Measurements from ENCODE around the gene KIF12. TPM values are rescaled to one million over a fixed set of nuclear protein-coding genes. Genes with fewer than 3 reads are reported as not detected.

KIF12 gene
- total and polyA plus RNA-seq, 2 of the 8 experiments (the other 6 are each of a cell fraction or from before 2014, with no cell fraction given): 2.9 to 3.9 TPM

- Histone ChIP-seq H3K4me2 (ENCODE audit: insufficient read depth in 1 of 2, low read depth in 2 of 2, low read length in 2 of 2) (peak overlapping the region; percentile 74 to 95; a peak in 2 of 4 replicates), H2BK5ac (ENCODE audit: low read depth, low read length) (no peak overlapping the region), H3K79me2 (ENCODE audit: control insufficient read depth in 1 of 2, insufficient read depth in 2 of 2, low read length in 2 of 2) (no peaks in the 10 kb centered on the region), H3K14ac (ENCODE audit: insufficient read length) (no peak overlapping the region), H2BK20ac (ENCODE audit: low read length) (no peak overlapping the region), H2AK5ac (ENCODE audit: low read depth, low read length) (no peak overlapping the region), H3K23ac (ENCODE audit: insufficient read length) (no peak overlapping the region), H3K4me1 (replicated peaks in 1 of 4; ENCODE audit: control insufficient read depth in 3 of 4, insufficient read depth in 4 of 4, low read length in 3 of 4) (peaks cover 0 to 16% (median 10%) of the 10 kb centered on the region in 4 experiments; a peak in 6 of 7 replicates), H3K18ac (ENCODE audit: extremely low read depth, low read length) (no peak overlapping the region), H3K36me3 (ENCODE audit: control insufficient read depth in 2 of 4, insufficient read depth in 4 of 4, low read length in 3 of 4) (no peaks in the 10 kb centered on the region), H4K20me1 (replicated peaks in 1 of 2; ENCODE audit: control insufficient read depth in 1 of 2, insufficient read depth in 2 of 2, low read length in 2 of 2) (no peaks in the 10 kb centered on the region), H3K27me3 (replicated peaks in 1 of 4; ENCODE audit: control insufficient read depth in 3 of 4, extremely low read depth in 1 of 4, insufficient read depth in 3 of 4, low read length in 3 of 4) (peaks cover 2 to 27% (median 19%) of the 10 kb centered on the region in 4 experiments), H3K4me3 (ENCODE audit: extremely low read depth in 1 of 4, insufficient read depth in 2 of 4, low read depth in 3 of 4, low read length in 4 of 4) (peak overlapping the region in 1 of 4 experiments; percentile 84; a peak in 1 of 8 replicates), H3K79me1 (ENCODE audit: low read depth, low read length) (no peaks in the 10 kb centered on the region), H3K23me2 (ENCODE audit: low read depth, low read length) (peaks cover 5% of the 10 kb centered on the region; the same call in 1 of the 2 replicates), H4K5ac (ENCODE audit: insufficient read length, low read depth, low read length) (no peak overlapping the region), H2BK15ac (ENCODE audit: low read length) (no peak overlapping the region; the same call in 1 of the 2 replicates), H3K27ac (ENCODE audit: low read depth, low read length) (no peak overlapping the region), H4K8ac (ENCODE audit: extremely low read depth, insufficient read depth, low read length) (no peak overlapping the region), H3K4ac (replicated peaks; ENCODE audit: insufficient read length, low read depth, low read length) (no peak overlapping the region), H3K9ac (replicated peaks in 1 of 4; ENCODE audit: extremely low read depth in 1 of 4, low read depth in 3 of 4, low read length in 3 of 4) (no peak overlapping the region), H4K91ac (replicated peaks; ENCODE audit: insufficient read length, low read length) (no peak overlapping the region), H2AFZ (ENCODE audit: low read length) (no peak overlapping the region), H2BK120ac (replicated peaks; ENCODE audit: low read depth, low read length) (no peak overlapping the region), H3K9me3 (ENCODE audit: insufficient read depth in 2 of 2, low read depth in 1 of 2, low read length in 1 of 2) (peaks cover 0 to 2% of the 10 kb centered on the region in 2 experiments; a peak in 1 of 4 replicates), H3K56ac (replicated peaks; ENCODE audit: insufficient read length, low read depth, low read length) (no peak overlapping the region), H2BK12ac (ENCODE audit: low read depth, low read length) (no peak overlapping the region)
- ChIA-PET POLR2A (ENCODE audit: partially characterized antibody) (interaction anchor here (1.6 to 2.6 kb wide), 2 partner anchors 9 to 12 kb away, joined by 6 to 7 read pairs; no protein-coding TSS in a partner anchor), CTCF (ENCODE audit: partially characterized antibody) (interaction anchor here (0.6 to 5.7 kb wide), 18 partner anchors 9 to 193 kb away, joined by 3 to 43 read pairs (median 4); partner anchors contain the start of gene COL27A1)
- no peak for FAIRE-seq
- TF ChIP-seq EZH2 (IDR thresholded peaks at IDR 0.05; ENCODE audit: low read depth, low read length, severe bottlenecking): peak; percentile 45
- no peak for TF ChIP-seq SP4 (IDR thresholded peaks at IDR 0.05; ENCODE audit: low read length)
- 51% methylated on average over 2 of the region's 2 CpGs; no CpG with 5 or more reads in 1 of the 2 experiments for WGBS, 2 experiments (ENCODE audit: extremely low coverage in 1 of 2, insufficient coverage in 1 of 2, insufficient read length in 1 of 2, insufficient replicate concordance in 2 of 2, low coverage in 1 of 2, low lambda C conversion rate in 2 of 2, missing lambda C conversion rate in 1 of 2)
- no peak for DNase-seq (ENCODE audit: low read depth in 1 of 2, low spot score in 2 of 2)
Observed at GRCh38 chr9:114099669-114100270, 678 bp upstream of the KIF12 start.

Data from H1 (cell line).